Measurements from ENCODE around the gene ZDHHC14.

The ZDHHC14 gene

GRCh38 chr6:157606516-157606915 is 225.5 kb downstream of the ZDHHC14 start:
- TF ChIP-seq CTCF (IDR thresholded peaks at IDR 0.05; ENCODE audit: low read depth, low read length, missing control alignments), result no peak

GRCh38 chr6:157607317-157608109 is 226.5 kb downstream of the ZDHHC14 start:
- H3K4me3 ChIP-seq (replicated peaks; ENCODE audit: low read depth, low read length), result no peak overlapping the region
- DNase-seq (ENCODE audit: extremely low read depth, low read depth), result no peak
- TF ChIP-seq CTCF (IDR thresholded peaks at IDR 0.05; ENCODE audit: low read depth, low read length, missing control alignments), result no peak

More at GRCh38 chr6:157606516-157606915, 225.5 kb downstream of the ZDHHC14 start:
- no peak for DNase-seq (ENCODE audit: extremely low read depth, low read depth)
- no peak overlapping the region for H3K4me3 ChIP-seq (replicated peaks; ENCODE audit: low read depth, low read length)

GRCh38 chr6:157608221-157609075 is 227.5 kb downstream of the ZDHHC14 start:
- TF ChIP-seq CTCF (IDR thresholded peaks at IDR 0.05; ENCODE audit: low read depth, low read length, missing control alignments), result no peak
- no peak for DNase-seq (ENCODE audit: extremely low read depth, low read depth)
- no peak overlapping the region for H3K4me3 ChIP-seq (replicated peaks; ENCODE audit: low read depth, low read length)

GRCh38 chr6:157609117-157609516 is 228.1 kb downstream of the ZDHHC14 start:
- H3K4me3 ChIP-seq (replicated peaks; ENCODE audit: low read depth, low read length), result no peak overlapping the region
- no peak for DNase-seq (ENCODE audit: extremely low read depth, low read depth)
- no peak for TF ChIP-seq CTCF (IDR thresholded peaks at IDR 0.05; ENCODE audit: low read depth, low read length, missing control alignments)

GRCh38 chr6:157609556-157609955 is 228.6 kb downstream of the ZDHHC14 start:
- DNase-seq (ENCODE audit: extremely low read depth, low read depth), result no peak
- no peak overlapping the region for H3K4me3 ChIP-seq (replicated peaks; ENCODE audit: low read depth, low read length)
- TF ChIP-seq CTCF (IDR thresholded peaks at IDR 0.05; ENCODE audit: low read depth, low read length, missing control alignments), result no peak

GRCh38 chr6:157610451-157610999 is 229.5 kb downstream of the ZDHHC14 start:
- no peak overlapping the region for H3K4me3 ChIP-seq (replicated peaks; ENCODE audit: low read depth, low read length)
- TF ChIP-seq CTCF (IDR thresholded peaks at IDR 0.05; ENCODE audit: low read depth, low read length, missing control alignments), result no peak
- DNase-seq (ENCODE audit: extremely low read depth, low read depth), result no peak

Measured in HFF-Myc (cell line).